GM21390 (cell line): Measurements from ENCODE around the gene NBPF10.
"Not testable (repeated sequence)": the region's sequence is repeated elsewhere in the genome, so short reads cannot be mapped to it uniquely, and the experiment has no call there.

Experiments
- ATAC-seq: cut with Tn5 transposase; IDR thresholded peaks from one replicate; pipeline ENCODE4 v1.9.1; 2021; ENCODE audit not compliant: unreplicated experiment

NBPF10 gene

GRCh38 chr1:146144465-146144864 lies at the start of gene NBPF10:
Gene NBPF10 (minus strand): TSS chr1:146144804. CDS start chr1:146144769, 35 bp downstream.
- ATAC-seq: not testable (repeated sequence)

- ATAC-seq: not testable (repeated sequence)
These were observed 29.9 kb upstream of the NBPF10 start for GRCh38 chr1:146174531-146174930.

GRCh38 chr1:146167740-146168139 lies 23.1 kb upstream of the NBPF10 start:
- not testable (repeated sequence) for ATAC-seq

- not testable (repeated sequence) for ATAC-seq
These were observed 22.7 kb upstream of the NBPF10 start for GRCh38 chr1:146167273-146167672.
